ENCODE results near the gene DNLZ. TPM values are rescaled to one million over a fixed set of nuclear protein-coding genes. Genes with fewer than 3 reads are reported as not detected.

Gene DNLZ
- total RNA-seq, 3 donors from 2014 or later, result 35.4 to 57.4 (median 40.0) TPM

GRCh38 chr9:136341042-136341655, 22.4 kb downstream of the DNLZ start:
- no peaks in the 10 kb centered on the region for H3K9me3 ChIP-seq
- intact Hi-C loops (cut with DNase I; ENCODE audit: low total_unique reads), result no loop called here
- no peak for TF ChIP-seq CTCF (IDR thresholded peaks at IDR 0.05)
- TF ChIP-seq POLR2AphosphoS5 (IDR thresholded peaks at IDR 0.05), result no peak
- no peak for TF ChIP-seq POLR2A (IDR thresholded peaks at IDR 0.05)
- H3K4me1 ChIP-seq, result peaks cover 8 to 9% of the 10 kb centered on the region in 2 donors
- H3K36me3 ChIP-seq, result no peaks in the 10 kb centered on the region
- DNase-seq (ENCODE audit: low spot score in 2 of 2), result no peak
- no peak overlapping the region for H3K4me3 ChIP-seq
- H3K27ac ChIP-seq, result no peak overlapping the region
- H3K27me3 ChIP-seq, result no peaks in the 10 kb centered on the region

- H3K27me3 ChIP-seq, result no peaks in the 10 kb centered on the region
- no peak for DNase-seq (ENCODE audit: low spot score in 2 of 2)
- no peak overlapping the region for H3K27ac ChIP-seq
- no peaks in the 10 kb centered on the region for H3K9me3 ChIP-seq
- H3K4me3 ChIP-seq, result no peak overlapping the region
- no peaks in the 10 kb centered on the region for H3K36me3 ChIP-seq
- TF ChIP-seq CTCF (IDR thresholded peaks at IDR 0.05) (no peak), POLR2AphosphoS5 (IDR thresholded peaks at IDR 0.05) (no peak), POLR2A (IDR thresholded peaks at IDR 0.05) (no peak)
- H3K4me1 ChIP-seq, result peaks cover 3 to 9% of the 10 kb centered on the region in 2 donors
- intact Hi-C loops (cut with DNase I; ENCODE audit: low total_unique reads), result no loop called here
Observed at GRCh38 chr9:136340356-136341041, 23.0 kb downstream of the DNLZ start.

- Histone ChIP-seq H3K4me1 (peaks cover 0 to 4% of the 10 kb centered on the region in 2 donors), H3K36me3 (no peaks in the 10 kb centered on the region), H3K9me3 (no peaks in the 10 kb centered on the region), H3K4me3 (no peak overlapping the region), H3K27me3 (no peaks in the 10 kb centered on the region), H3K27ac (no peak overlapping the region)
- no peak for TF ChIP-seq CTCF (IDR thresholded peaks at IDR 0.05)
- no peak for TF ChIP-seq POLR2AphosphoS5 (IDR thresholded peaks at IDR 0.05)
- DNase-seq (ENCODE audit: low spot score in 2 of 2), result no peak
- intact Hi-C loops (cut with DNase I; ENCODE audit: low total_unique reads), result no loop called here
Observed at GRCh38 chr9:136339958-136340310, 23.6 kb downstream of the DNLZ start.

- peak in 1 of 2 donors; percentile 73 for DNase-seq (ENCODE audit: low spot score in 2 of 2)
- H3K27ac ChIP-seq, result no peak overlapping the region
- H3K9me3 ChIP-seq, result no peaks in the 10 kb centered on the region
- H3K4me1 ChIP-seq, result no peaks in the 10 kb centered on the region
- no peak overlapping the region for H3K4me3 ChIP-seq
- no peaks in the 10 kb centered on the region for H3K36me3 ChIP-seq
- no peaks in the 10 kb centered on the region for H3K27me3 ChIP-seq
- TF ChIP-seq POLR2AphosphoS5 (IDR thresholded peaks at IDR 0.05) (peak in 1 of 3 donors; percentile 25), POLR2A (IDR thresholded peaks at IDR 0.05) (no peak), CTCF (IDR thresholded peaks at IDR 0.05) (peak; percentile 69 to 88 (median 72))
- intact Hi-C loops (cut with DNase I; ENCODE audit: low total_unique reads), result no loop called here
Observed at GRCh38 chr9:136339173-136339957, 24.2 kb downstream of the DNLZ start.

GRCh38 chr9:136338511-136338910, 25.0 kb downstream of the DNLZ start:
- Histone ChIP-seq H3K9me3 (no peaks in the 10 kb centered on the region), H3K27ac (no peak overlapping the region), H3K4me1 (no peaks in the 10 kb centered on the region), H3K36me3 (no peaks in the 10 kb centered on the region), H3K4me3 (no peak overlapping the region), H3K27me3 (no peaks in the 10 kb centered on the region)
- no peak for TF ChIP-seq POLR2A (IDR thresholded peaks at IDR 0.05)
- no peak for TF ChIP-seq POLR2AphosphoS5 (IDR thresholded peaks at IDR 0.05)
- TF ChIP-seq CTCF (IDR thresholded peaks at IDR 0.05), result no peak
- intact Hi-C loops (cut with DNase I; ENCODE audit: low total_unique reads), result no loop called here
- no peak for DNase-seq (ENCODE audit: low spot score in 2 of 2)
